ENCODE results near the gene AGBL4.

AGBL4 gene

GRCh38 chr1:48710318-48710717, 1313.4 kb downstream of the AGBL4 start:
- DNase-seq, result no peak

GRCh38 chr1:48704736-48705135, 1319.0 kb downstream of the AGBL4 start:
- DNase-seq, result no peak

GRCh38 chr1:48701445-48701844, 1322.3 kb downstream of the AGBL4 start:
- no peak for DNase-seq

- DNase-seq, result peak; percentile 47 to 61
These were observed 1326.6 kb downstream of the AGBL4 start for GRCh38 chr1:48697066-48697707.

GRCh38 chr1:48695161-48695560, 1328.6 kb downstream of the AGBL4 start:
- no peak for DNase-seq

- no peak for DNase-seq
These were observed 1330.0 kb downstream of the AGBL4 start for GRCh38 chr1:48693674-48694320.

GRCh38 chr1:48693180-48693579, 1330.6 kb downstream of the AGBL4 start:
- DNase-seq, result no peak

GRCh38 chr1:48692235-48692634, 1331.5 kb downstream of the AGBL4 start:
- no peak for DNase-seq

GRCh38 chr1:48691429-48692001, 1332.2 kb downstream of the AGBL4 start:
- no peak for DNase-seq

GRCh38 chr1:48688102-48688760, 1335.5 kb downstream of the AGBL4 start:
- DNase-seq, result peak in 1 of 2 donors; percentile 9

GRCh38 chr1:48687282-48688045, 1336.3 kb downstream of the AGBL4 start:
- DNase-seq, result no peak

GRCh38 chr1:48686159-48686558, 1337.6 kb downstream of the AGBL4 start:
- DNase-seq, result no peak

- no peak for DNase-seq
These were observed 1339.4 kb downstream of the AGBL4 start for GRCh38 chr1:48684381-48684780.

GRCh38 chr1:48683839-48684238, 1339.9 kb downstream of the AGBL4 start:
- DNase-seq, result no peak

GRCh38 chr1:48681476-48682305, 1342.1 kb downstream of the AGBL4 start:
- DNase-seq, result no peak

GRCh38 chr1:48680411-48681035, 1343.2 kb downstream of the AGBL4 start:
- no peak for DNase-seq

GRCh38 chr1:48679859-48680258, 1343.9 kb downstream of the AGBL4 start:
- DNase-seq, result no peak

- DNase-seq, result no peak
These were observed 1344.8 kb downstream of the AGBL4 start for GRCh38 chr1:48678710-48679505.

GRCh38 chr1:48677306-48678287, 1346.2 kb downstream of the AGBL4 start:
- DNase-seq, result peak; percentile 53 to 75
